GM19035 (cell line): ENCODE data around the gene AKAP8L.
A peak's percentile ranks its signal among the peaks of the same experiment; 100 is the strongest.
"Not testable (repeated sequence)": the region's sequence is repeated elsewhere in the genome, so short reads cannot be mapped to it uniquely, and the experiment has no call there.

Experiments
- ATAC-seq: cut with Tn5 transposase; IDR thresholded peaks from one replicate; pipeline ENCODE4 v1.9.1; 2021; ENCODE audit not compliant: unreplicated experiment

AKAP8L gene

DNA sequence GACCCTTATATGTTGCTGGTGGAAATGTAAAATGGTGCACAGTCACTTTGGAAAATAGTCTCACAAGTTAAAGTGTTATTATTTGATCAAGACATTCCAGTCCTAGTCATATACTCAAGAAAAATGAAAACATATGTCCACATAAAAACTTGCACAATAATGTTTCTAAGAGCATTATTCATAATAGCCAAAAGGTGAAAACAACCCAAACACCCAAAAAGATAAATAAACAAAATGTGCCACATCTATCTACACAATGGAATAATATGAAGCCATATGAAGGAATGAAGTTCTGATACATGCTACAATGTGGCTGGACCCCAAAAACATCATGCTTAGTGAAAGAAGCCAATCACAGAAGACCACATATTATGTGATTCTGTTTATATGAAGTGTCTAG is 24.8 kb downstream of the AKAP8L start:
- no peak for ATAC-seq

DNA sequence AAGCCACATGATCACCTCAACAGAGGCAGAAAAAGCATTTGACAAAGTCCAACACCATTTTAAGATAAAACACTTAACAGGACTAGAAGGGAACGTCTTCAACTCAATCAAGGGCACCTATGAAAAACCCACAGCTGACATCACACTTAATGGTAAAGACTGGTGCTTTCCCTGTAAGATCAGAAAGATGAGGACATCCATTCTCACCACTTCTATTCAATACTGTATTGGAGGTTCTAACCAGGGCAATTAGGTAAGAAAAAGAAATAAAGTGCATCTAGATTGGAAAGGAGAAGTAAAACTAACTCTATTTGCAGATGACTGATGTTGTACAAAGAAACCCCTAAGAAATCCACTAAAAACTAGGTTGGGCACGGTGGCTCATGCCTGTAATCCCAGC is 28.0 kb downstream of the AKAP8L start:
- ATAC-seq: no peak

GRCh38 chr19:15381864-15382263 is 36.9 kb downstream of the AKAP8L start:
- ATAC-seq: no peak

DNA sequence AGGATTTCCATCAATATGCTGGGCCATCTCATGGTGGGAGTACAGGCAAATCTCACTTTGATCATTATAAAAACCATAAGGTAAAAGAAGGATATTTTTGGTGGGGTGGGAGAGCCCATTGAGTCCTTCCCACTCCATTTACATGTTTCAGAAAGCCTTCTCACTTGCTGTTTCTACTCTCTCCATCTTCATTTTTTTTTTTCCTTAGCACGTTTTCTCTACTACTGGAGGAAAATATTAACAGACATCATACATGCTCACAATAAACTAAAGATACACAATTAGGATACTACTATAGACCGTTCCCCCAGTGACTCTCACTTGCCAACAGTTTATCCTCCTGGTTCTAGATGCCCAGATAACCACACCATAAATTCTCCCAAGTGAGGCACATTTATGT is 37.4 kb downstream of the AKAP8L start:
- no peak for ATAC-seq

- ATAC-seq: peak; percentile 18
These were observed 38.7 kb downstream of the AKAP8L start for GRCh38 chr19:15379999-15380647.

DNA sequence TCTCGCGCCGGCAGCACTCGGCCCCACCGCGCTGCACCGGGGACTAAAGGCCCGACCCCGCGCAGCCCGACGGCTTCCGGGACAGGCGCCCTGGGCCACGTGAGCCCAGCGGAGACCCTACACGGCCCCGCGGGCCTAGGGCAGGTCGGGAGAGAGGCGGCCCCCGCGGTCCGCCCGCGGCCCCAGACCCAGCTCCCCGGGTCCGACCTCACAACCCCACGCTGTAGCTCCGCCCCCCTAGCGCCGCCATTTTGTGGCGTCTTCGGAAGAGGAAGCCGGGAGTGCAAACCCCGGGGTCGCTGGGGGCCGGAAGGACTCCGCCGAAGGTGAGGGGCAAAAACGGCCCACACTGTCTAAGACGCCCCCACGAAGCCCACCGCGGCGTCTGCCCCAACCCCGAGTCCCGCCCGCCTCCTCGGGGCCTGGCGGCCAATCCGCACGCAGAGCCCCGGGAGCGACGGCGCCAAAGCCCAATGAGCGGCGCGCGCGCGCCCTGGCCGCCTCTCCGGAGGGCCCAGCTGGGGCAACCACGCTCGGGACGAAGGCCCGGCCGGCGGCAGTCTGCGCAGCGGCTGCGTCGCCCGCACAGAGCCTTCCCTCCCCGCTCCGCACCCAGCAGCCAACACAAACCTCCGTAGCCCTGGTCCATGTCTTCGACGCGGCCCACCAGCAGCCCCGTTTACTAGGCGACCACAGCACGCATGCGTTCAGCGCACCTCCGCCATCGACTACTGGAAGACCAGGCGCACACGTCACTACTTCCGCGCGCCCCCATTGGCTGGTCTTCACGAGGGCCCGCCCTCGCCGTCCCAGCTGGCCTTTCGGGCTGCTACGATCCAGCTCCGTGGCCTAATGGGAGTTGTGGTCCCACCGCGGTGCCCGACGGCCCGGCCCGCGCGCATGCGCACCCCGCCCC is 39.4 kb downstream of the AKAP8L start, which contains the start of gene AKAP8:
Gene AKAP8 (minus strand): TSS at position 705 of the 916 bp plus-strand sequence. CDS start 56 bp downstream, at position 649.
- peak; percentile 84 for ATAC-seq

DNA sequence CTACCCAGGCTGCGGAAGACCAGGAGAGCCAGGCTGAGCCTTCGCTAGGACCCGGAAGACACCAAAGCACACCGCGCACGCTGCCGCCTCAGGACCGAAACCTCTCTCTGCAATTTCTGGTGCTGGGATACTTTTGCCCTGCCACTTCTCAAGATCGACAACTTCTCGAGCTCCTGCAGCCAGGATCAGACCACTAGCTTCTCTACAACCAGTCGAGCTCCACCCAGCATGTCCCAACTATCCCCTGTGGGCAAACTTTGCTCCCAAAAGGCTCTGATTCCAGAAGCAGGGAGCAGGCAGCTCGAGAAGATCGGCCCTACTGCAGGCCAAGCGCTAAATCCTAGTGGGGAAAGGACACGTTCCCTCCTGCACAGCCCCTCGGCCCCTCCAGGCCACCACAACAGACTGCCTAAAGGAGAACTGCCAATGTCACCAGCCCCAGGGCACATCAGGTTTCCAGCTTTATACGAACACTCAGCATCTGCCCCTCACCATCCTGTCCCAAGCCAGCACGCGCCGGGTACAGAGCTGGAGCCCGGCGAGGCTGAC is 40.2 kb downstream of the AKAP8L start:
- ATAC-seq: no peak

DNA sequence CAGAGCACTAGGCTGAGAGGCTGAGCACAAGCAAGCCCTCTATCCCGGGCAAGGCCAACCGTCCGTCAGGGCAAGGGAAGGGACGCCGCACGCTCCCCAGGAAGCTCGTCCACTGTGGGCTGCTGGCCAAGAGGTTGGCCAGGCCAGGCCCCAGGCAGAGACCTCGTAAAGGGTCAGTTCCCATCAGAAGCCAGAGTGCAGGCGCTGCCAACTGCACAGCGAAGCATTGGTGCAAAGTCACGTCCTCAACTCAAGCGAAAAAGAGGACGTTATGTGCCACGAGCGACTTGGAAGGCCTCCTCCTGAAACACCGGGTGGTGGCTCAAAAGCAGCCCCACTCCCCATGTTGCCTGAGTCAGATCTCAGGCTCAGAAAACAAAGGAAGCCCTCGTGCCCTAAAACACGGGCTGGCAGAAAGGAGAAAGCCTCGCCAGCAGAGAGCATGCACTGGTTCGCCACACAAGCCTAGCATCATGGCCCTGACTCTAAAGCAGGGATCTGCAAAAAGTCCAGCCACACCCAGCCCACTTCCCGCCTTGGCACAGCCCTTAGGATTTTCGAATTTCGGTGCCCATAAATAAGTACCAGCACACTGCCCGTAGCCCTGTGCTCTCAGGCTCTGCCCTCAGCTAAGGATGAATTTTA is 43.9 kb downstream of the AKAP8L start:
- no peak for ATAC-seq

DNA sequence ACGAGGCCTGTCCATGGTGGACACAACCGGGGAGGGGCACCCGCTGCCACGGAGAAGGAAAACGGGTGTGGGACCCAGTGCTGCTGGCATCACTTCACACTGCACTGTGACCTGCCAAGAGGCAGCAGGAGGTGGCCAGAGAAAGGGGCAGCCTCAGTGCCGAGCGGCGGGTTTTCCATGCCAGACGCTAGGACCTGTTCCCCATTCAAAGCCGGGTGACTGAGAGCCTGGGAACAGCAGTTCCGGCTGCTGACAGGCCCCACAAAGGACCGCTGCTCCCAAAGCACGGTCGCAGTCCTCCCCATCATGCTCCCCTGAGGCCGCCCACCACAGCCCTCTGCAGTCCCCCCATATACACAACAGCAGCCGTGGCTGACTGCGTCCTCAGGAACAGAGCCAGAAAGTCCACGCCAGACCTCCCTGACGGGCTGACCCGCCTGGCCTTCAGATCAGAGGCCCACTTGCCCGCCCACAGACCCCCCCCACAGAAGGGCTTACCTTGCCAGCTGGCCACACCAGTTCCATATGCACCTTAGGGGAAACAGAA is 44.6 kb downstream of the AKAP8L start:
- no peak for ATAC-seq

DNA sequence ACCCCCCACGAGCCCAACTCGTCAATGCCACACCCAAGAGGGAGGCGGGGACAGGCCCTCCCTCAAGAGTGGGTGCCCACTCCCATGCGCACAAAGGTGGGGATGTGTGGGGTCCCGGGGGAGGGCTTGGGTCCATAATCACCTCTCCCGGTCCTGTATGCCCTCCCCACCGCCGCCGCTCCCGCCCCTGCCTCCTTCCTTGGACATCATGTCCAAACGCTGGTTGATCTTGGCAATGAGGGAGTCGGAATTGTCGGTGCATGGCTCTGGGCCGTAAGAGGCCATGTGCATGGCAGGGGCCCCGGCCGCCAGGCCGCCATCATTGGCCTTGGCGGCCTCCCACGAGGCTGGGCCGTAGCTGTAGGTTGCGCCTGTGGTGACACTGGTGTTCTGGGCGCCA is 45.1 kb downstream of the AKAP8L start:
- ATAC-seq: no peak

DNA sequence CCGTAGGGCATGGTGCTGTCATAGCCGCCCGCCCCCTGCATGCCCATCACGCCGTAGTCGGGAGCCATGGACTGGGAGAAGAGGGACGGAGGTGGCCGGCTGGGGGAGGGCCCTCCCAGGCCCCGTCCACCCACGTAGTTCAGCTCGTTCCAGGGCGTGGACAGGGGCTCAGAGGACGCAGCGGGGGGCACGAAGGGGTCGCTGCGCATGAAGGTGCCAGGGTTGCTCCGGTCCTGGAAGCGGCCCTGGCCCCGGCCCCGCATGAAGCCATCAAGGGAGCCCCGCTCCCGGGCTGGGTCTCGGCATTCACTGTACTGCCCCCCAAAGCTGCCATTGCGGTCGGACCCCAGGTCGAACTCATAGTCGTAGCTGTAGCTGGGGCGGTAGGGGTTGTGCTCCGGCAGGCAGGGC is 45.9 kb downstream of the AKAP8L start:
- ATAC-seq: no peak

GRCh38 chr19:15372470-15372869 is 46.3 kb downstream of the AKAP8L start:
- ATAC-seq: no peak

DNA sequence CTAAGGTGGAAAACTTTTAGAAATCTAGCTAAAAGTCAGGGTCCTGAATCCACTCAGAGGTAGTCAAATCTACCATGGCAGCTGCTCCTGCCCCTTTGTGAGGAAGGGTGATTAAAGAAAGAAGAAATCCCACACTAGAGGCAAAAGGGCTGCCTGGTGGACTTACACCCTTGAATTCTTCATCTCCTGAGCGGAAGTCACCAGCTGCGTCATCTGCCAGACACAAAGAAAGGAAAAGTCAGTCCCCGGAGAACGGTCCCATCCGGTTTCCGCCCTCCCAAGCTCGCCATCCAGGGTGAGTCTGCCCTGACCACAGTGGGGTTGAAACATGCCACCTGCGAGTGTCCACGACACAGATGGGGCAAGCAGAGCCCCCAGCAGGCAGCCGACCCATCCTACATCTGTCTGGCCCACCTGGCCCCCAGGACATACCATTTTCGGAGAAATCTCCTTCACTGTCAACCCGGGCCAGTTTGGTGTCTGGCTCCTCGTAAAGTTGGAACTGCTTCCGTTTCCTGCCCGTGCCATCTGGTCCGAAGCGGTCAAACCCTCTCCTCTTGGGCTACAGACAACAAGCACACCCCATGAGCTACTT is 46.9 kb downstream of the AKAP8L start:
- no peak for ATAC-seq

GRCh38 chr19:15371119-15371518 is 47.7 kb downstream of the AKAP8L start:
- ATAC-seq: no peak

GRCh38 chr19:15369594-15369891 is 49.2 kb downstream of the AKAP8L start:
- ATAC-seq: no peak

DNA sequence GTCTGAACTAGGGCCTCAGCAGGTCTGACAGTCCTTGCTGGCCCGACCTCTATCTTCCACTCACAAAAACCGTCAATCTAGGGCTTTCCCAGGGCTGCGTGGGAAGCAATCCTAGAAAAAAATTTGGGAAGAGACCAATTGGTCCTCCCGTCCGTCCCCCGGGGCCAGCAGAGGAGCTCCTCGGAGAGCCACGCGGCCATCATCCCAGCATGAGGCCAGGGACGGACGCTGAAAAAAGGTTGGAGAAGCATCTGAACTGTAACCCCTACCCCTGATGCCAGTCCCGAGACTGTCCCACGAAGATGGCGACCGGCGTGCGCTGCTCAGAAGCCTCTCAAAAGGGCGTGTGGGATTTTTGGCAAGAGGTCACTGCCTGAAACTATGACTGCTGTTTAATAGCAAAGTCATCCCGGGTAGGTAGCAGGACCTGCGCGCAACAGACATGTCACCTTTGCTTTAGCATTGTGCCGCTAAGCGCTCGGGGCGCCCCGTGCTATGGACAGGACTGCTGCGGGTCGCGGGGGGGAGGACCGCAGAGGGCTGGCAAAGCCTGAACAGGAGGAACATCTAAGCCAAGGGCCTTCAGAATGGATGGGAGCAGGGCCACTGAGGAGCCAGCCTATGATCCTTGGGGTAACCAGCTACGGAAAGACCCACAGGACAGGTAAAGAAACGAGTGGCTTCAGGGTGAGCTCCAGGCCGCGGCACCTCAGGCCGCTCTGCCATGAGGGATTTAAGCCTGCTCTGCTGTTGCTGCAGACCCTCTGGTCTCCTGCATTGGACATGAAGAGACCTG is 49.8 kb downstream of the AKAP8L start:
- ATAC-seq: no peak

DNA sequence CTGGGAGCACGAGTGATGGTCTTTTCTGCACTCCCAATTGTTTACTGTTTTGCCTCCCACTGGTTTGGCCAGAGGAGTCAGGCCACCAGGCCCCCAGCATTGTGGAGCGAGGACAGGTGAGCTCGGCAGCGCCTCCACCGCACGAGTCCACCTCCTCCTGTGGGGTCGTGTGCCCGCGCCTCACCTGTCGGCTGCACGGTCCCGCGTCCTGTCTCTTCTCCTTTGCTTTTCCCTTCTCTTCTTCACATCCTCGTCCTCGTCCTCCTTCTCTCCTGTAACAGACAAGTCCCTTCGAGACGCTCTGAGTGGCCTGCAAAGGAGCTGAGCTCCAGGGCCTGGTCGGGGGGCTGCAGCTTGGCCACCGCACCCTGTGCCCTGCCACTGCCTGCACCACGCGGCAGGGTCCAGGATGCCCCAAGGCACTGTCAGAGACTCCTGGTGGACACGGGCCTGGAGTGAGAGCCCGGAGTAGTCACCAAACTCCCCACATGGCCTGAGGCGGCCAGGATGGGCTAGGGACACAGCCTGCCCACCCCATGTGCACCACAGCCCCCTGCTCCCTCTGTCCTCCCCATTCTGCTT is 50.6 kb downstream of the AKAP8L start:
- no peak for ATAC-seq

- no peak for ATAC-seq
These were observed 51.3 kb downstream of the AKAP8L start for GRCh38 chr19:15367439-15367838.

DNA sequence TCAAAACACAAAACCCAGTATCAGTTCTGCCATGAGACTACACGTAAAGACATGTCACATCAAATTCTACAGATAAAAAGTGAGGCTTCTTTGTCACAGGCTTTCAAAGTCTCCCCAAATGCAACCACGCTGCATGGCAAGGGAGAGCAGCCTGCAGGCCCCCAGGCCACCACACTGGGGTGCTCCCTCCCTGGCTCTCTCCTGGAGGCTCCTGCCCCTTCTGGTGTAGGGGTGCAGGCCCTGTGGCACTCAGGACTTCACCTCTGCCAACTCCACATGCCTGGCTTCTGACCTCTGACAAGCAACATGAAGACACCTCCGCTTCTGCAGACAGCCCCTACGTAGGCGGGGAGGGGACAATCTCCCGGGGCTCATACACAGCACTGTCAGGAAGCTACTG is 53.5 kb downstream of the AKAP8L start:
- ATAC-seq: no peak

DNA sequence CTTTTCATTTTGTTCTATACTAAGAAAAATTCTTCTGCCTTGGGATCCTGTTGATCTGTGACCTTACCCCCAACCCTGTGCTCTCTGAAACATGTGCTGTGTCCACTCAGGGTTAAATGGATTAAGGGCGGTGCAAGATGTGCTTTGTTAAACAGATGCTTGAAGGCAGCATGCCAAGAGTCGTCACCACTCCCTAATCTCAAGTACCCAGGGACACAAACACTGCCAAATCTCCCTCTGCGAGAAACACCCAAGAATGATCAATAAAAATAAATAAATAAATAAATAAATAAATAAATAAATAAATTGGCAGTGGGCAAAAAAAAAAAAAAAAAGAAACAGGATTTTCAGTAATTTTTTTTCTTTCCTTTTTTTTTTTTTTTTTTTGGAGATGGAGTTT is 55.0 kb downstream of the AKAP8L start:
- not testable (repeated sequence) for ATAC-seq
